CD4-positive, alpha-beta memory T cell (primary cell): ENCODE data around the gene EMILIN1. TPM values are rescaled to one million over a fixed set of nuclear protein-coding genes. Genes with fewer than 3 reads are reported as not detected.

Experiments
- CTCF ChIA-PET: fragments of 350-600 bp; sonication (Branson Sonifier 250); formaldehyde crosslinking; loops from one replicate; lab custom pipeline; 2021; ENCODE audit warnings: inconsistent platforms; ENCODE audit not compliant: partially characterized antibody; lab: Charles Lee
- POLR2A ChIA-PET: fragments of 350-600 bp; sonication (Branson Sonifier 250); formaldehyde crosslinking; loops from one replicate; lab custom pipeline; 2021; ENCODE audit not compliant: partially characterized antibody; lab: Charles Lee
- DNase-seq, 5 donors: peaks; one replicate each; pipeline versions ENCODE4 v3.0.0 to v3.0.0-alpha.2; 2020 to 2022; ENCODE audit warnings: mixed read lengths in 1 of 5
- H3K27ac ChIP-seq: one replicate; pipeline ENCODE4 v1.7.0; 2013; ENCODE audit warnings: low read depth, low read length
- H3K27me3 ChIP-seq: 2 replicates; pipeline ENCODE4 v1.7.0; 2013; ENCODE audit warnings: mild to moderate bottlenecking, low read length, moderate library complexity; ENCODE audit not compliant: insufficient read depth
- H3K36me3 ChIP-seq: 2 replicates; pipeline ENCODE4 v1.7.0; 2013; ENCODE audit warnings: mild to moderate bottlenecking, low read length, moderate library complexity; ENCODE audit not compliant: insufficient read depth
- H3K4me1 ChIP-seq: 2 replicates; pipeline ENCODE4 v1.7.0; 2013; ENCODE audit warnings: mild to moderate bottlenecking, low read length, moderate library complexity; ENCODE audit not compliant: insufficient read depth
- H3K4me3 ChIP-seq, 2 donors: one replicate each; pipeline ENCODE4 v1.7.0; 2013; ENCODE audit warnings: low read length in 2 of 2, mild to moderate bottlenecking in 1 of 2
- H3K9me3 ChIP-seq, 2 donors: one replicate each; pipeline ENCODE4 v1.7.0; 2013; ENCODE audit warnings: low read length in 2 of 2, control low read depth in 1 of 2; ENCODE audit not compliant: control insufficient read depth in 1 of 2
- H3K27ac Mint-ChIP-seq, 7 donors: one replicate each; pipeline ENCODE4 v1.8.0; 2020 to 2021; ENCODE audit warnings: mixed read lengths in 7 of 7, mild to moderate bottlenecking in 6 of 7, inconsistent platforms in 3 of 7, moderate library complexity in 3 of 7
- H3K27me3 Mint-ChIP-seq, 2 donors: one replicate each; pipeline ENCODE4 v1.8.0; 2020 to 2021; ENCODE audit warnings: mixed read lengths in 2 of 2
- H3K36me3 Mint-ChIP-seq, 2 donors: one replicate each; pipeline ENCODE4 v1.8.0; 2020 to 2021; ENCODE audit warnings: mixed read lengths in 2 of 2, inconsistent platforms in 1 of 2, mild to moderate bottlenecking in 1 of 2
- H3K4me1 Mint-ChIP-seq, 4 donors: one replicate each; pipeline ENCODE4 v1.8.0; 2020 to 2021; ENCODE audit warnings: mixed read lengths in 4 of 4, mild to moderate bottlenecking in 1 of 4
- H3K4me3 Mint-ChIP-seq, 8 donors: one replicate each; pipeline ENCODE4 v1.8.0; 2020 to 2021; ENCODE audit warnings: mixed read lengths in 8 of 8, mild to moderate bottlenecking in 7 of 8, moderate library complexity in 6 of 8, inconsistent platforms in 3 of 8
- H3K9me3 Mint-ChIP-seq, 8 donors: one replicate each; pipeline ENCODE4 v1.8.0; 2020 to 2021; ENCODE audit warnings: mixed read lengths in 8 of 8, mild to moderate bottlenecking in 5 of 8, inconsistent platforms in 3 of 8, moderate library complexity in 1 of 8
- intact Hi-C: fragments of 100-400 bp; cut with micrococcal nuclease; formaldehyde crosslinking; loops from one replicate; pipeline ENCODE4 v1.15.1; 2023
- polyA plus RNA-seq, 2 donors: library from polyadenylated mRNA; unstranded; fragments of 300-500 nt; fragmentation: Illumina TruSeq; gene quantifications; one replicate each; pipeline ENCODE4 v1.2.3, GENCODE V29; 2021
- total RNA-seq, 2 experiments: library from RNA; stranded (reverse); gene quantifications; one replicate each; pipeline ENCODE4 v1.2.3, GENCODE V29; 2021

EMILIN1 gene
- total and polyA plus RNA-seq, 4 experiments from 2014 or later = 0.33 to 0.81 (median 0.51) TPM

DNA sequence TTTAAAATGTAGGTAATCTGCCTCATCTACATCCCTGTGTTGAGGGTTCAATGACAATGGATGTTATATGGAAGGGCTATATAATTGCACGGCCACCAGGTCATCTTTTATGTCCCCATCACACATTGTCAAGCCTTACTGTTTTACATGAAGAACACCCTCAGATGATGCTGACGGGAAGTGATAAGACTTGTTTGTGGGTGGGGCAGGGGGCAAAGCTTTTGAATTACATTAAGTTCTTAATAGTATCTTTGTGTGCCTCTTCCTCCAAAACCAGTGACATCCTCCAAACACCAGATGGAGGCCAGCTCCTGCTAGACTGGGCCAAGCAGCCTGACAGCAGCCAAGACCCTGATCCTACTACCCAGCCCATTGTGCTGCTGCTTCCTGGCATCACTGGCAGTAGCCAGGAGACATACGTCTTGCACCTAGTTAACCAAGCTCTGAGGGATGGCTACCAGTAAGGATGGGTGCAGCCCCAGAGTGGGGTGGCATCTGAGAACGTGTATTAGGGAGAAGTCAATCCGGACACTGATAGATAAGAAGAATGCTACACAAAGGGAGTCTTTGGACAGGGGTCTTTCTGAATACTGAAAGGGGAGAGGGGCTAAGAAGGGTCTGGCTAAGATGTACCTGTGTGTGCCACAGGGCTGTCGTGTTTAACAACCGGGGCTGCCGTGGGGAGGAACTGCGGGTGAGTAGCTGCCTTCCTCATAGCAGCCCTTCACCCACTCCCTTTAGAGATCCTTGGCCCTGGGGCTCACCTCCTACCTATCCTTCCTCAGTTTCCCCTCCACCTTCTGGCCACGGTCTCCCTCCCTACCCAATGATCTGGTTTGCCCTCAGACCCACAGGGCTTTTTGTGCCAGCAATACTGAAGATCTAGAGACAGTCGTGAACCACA, 50.5 kb downstream of the EMILIN1 start:
- DNase-seq = no peak
- Histone ChIP-seq H3K27me3 (no peaks in the 10 kb centered on the region), H3K4me3 (no peak overlapping the region), H3K9me3 (no peaks in the 10 kb centered on the region), H3K27ac (no peak overlapping the region), H3K4me1 (peaks cover 23% of the 10 kb centered on the region), H3K36me3 (peaks cover 23% of the 10 kb centered on the region)
- ChIA-PET CTCF (no interaction called here), POLR2A (no interaction called here)
- H3K36me3 Mint-ChIP-seq = peaks cover 8 to 43% of the 10 kb centered on the region in 2 donors
- peaks cover 15 to 29% (median 23%) of the 10 kb centered on the region in 4 donors for H3K4me1 Mint-ChIP-seq
- intact Hi-C loops = no loop called here
- H3K27ac Mint-ChIP-seq = peak overlapping the region in 5 of 7 donors; percentile 41 to 81 (median 65)
- H3K27me3 Mint-ChIP-seq = no peaks in the 10 kb centered on the region
- peak overlapping the region in 1 of 8 donors; percentile 22 for H3K4me3 Mint-ChIP-seq
- H3K9me3 Mint-ChIP-seq = no peaks in the 10 kb centered on the region

- intact Hi-C loops = loop anchor here (10.0 kb wide), 1 partner anchor 644 kb away; the partner anchor contains the start of gene MRPL33
- H3K27ac ChIP-seq = no peak overlapping the region
Observed at GRCh38 chr2:27130396-27130795, 52.0 kb downstream of the EMILIN1 start.

GRCh38 chr2:27131429-27131828, 53.0 kb downstream of the EMILIN1 start:
- peaks cover 8 to 45% of the 10 kb centered on the region in 2 donors for H3K36me3 Mint-ChIP-seq
- ChIA-PET CTCF (no interaction called here), POLR2A (interaction anchor here (5.8 kb wide), 1 partner anchor 7 kb away, joined by 99 read pairs; the partner anchor contains the start of gene ABHD1)
- Histone ChIP-seq H3K27ac (no peak overlapping the region), H3K4me3 (no peak overlapping the region), H3K27me3 (no peaks in the 10 kb centered on the region), H3K9me3 (no peaks in the 10 kb centered on the region), H3K4me1 (peaks cover 26% of the 10 kb centered on the region), H3K36me3 (peaks cover 23% of the 10 kb centered on the region)
- peaks cover 0 to 1% (median 0%) of the 10 kb centered on the region in 8 donors for H3K9me3 Mint-ChIP-seq
- H3K27me3 Mint-ChIP-seq = no peaks in the 10 kb centered on the region
- no peak for DNase-seq
- peak overlapping the region in 4 of 7 donors; percentile 4 to 66 (median 58) for H3K27ac Mint-ChIP-seq
- H3K4me3 Mint-ChIP-seq = peak overlapping the region in 3 of 8 donors; percentile 28 to 61 (median 35)
- H3K4me1 Mint-ChIP-seq = peaks cover 14 to 38% (median 27%) of the 10 kb centered on the region in 4 donors
- intact Hi-C loops = loop anchor here (10.0 kb wide), 1 partner anchor 643 kb away; the partner anchor contains the start of gene MRPL33

More at GRCh38 chr2:27130396-27130795, 52.0 kb downstream of the EMILIN1 start:
- no peak overlapping the region for H3K4me3 Mint-ChIP-seq
- peaks cover 26% of the 10 kb centered on the region for H3K4me1 ChIP-seq
- H3K36me3 Mint-ChIP-seq = peaks cover 8 to 45% of the 10 kb centered on the region in 2 donors
- H3K27ac Mint-ChIP-seq = peak overlapping the region in 2 of 7 donors; percentile 41 to 64
- H3K27me3 Mint-ChIP-seq = no peaks in the 10 kb centered on the region
- no peaks in the 10 kb centered on the region for H3K9me3 ChIP-seq
- H3K9me3 Mint-ChIP-seq = peaks cover 0 to 1% (median 0%) of the 10 kb centered on the region in 8 donors
- H3K27me3 ChIP-seq = no peaks in the 10 kb centered on the region
- no peak overlapping the region for H3K4me3 ChIP-seq
- CTCF ChIA-PET = no interaction called here
- POLR2A ChIA-PET = no interaction called here
- peaks cover 14 to 38% (median 27%) of the 10 kb centered on the region in 4 donors for H3K4me1 Mint-ChIP-seq
- H3K36me3 ChIP-seq = peaks cover 23% of the 10 kb centered on the region
- DNase-seq = no peak

DNA sequence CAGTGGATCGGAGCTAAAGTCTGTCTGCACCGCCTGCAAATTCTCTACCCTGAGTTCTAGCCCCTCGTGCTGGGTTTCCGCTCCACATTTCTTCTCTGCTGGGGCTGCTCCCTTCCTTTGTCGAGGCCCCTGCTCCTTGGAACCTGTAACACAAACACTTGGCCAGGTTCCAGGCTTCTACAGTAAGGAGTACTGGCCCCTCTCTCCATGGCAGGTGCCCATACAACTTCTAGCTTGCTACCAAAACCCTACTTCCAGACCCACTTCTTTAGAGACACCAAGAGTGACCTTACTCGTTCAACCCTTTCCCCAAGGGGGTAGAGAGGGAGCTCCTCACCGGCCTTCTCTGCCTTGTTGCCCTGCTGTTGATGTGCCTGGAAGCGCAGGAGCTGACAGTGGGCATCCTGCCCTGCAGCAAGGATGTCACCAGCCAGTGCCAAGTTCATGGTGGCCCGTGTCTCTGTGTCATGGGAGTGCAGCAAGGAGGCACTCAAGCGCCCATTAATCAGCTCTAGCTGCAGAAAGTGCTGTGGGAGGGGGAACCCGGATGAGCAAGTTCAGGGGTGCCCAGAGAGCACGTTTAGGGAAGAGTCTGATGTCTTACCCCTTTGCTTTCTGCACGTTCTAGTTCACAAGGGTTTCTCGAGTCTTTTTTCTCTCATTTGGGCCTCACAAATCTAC, 54.9 kb downstream of the EMILIN1 start:
- H3K27me3 ChIP-seq = no peaks in the 10 kb centered on the region
- peaks cover 0 to 1% (median 0%) of the 10 kb centered on the region in 8 donors for H3K9me3 Mint-ChIP-seq
- peaks cover 14 to 38% (median 27%) of the 10 kb centered on the region in 4 donors for H3K4me1 Mint-ChIP-seq
- intact Hi-C loops = loop anchor here (10.0 kb wide), 1 partner anchor 641 kb away; the partner anchor contains the start of gene MRPL33
- H3K9me3 ChIP-seq = no peaks in the 10 kb centered on the region
- peak in 2 of 5 donors; percentile 12 to 13 for DNase-seq
- peaks cover 8 to 45% of the 10 kb centered on the region in 2 donors for H3K36me3 Mint-ChIP-seq
- H3K4me3 Mint-ChIP-seq = peak overlapping the region; percentile 92 to 99 (median 96)
- peak overlapping the region; percentile 92 for H3K27ac ChIP-seq
- peak overlapping the region; percentile 52 to 89 for H3K4me3 ChIP-seq
- CTCF ChIA-PET = interaction anchor here (1.1 to 3.5 kb wide), 3 partner anchors 10 to 58 kb away, joined by 3 to 26 read pairs (median 4); partner anchors contain the start of genes ABHD1 and KHK
- POLR2A ChIA-PET = interaction anchor here (0.5 to 5.8 kb wide), 13 partner anchors 9 to 237 kb away, joined by 3 to 99 read pairs (median 5); partner anchors contain the start of genes ABHD1, AGBL5, ATRAID and EIF2B4
- peaks cover 26% of the 10 kb centered on the region for H3K4me1 ChIP-seq
- H3K27me3 Mint-ChIP-seq = no peaks in the 10 kb centered on the region
- peaks cover 23% of the 10 kb centered on the region for H3K36me3 ChIP-seq
- peak overlapping the region; percentile 80 to 91 (median 90) for H3K27ac Mint-ChIP-seq

DNA sequence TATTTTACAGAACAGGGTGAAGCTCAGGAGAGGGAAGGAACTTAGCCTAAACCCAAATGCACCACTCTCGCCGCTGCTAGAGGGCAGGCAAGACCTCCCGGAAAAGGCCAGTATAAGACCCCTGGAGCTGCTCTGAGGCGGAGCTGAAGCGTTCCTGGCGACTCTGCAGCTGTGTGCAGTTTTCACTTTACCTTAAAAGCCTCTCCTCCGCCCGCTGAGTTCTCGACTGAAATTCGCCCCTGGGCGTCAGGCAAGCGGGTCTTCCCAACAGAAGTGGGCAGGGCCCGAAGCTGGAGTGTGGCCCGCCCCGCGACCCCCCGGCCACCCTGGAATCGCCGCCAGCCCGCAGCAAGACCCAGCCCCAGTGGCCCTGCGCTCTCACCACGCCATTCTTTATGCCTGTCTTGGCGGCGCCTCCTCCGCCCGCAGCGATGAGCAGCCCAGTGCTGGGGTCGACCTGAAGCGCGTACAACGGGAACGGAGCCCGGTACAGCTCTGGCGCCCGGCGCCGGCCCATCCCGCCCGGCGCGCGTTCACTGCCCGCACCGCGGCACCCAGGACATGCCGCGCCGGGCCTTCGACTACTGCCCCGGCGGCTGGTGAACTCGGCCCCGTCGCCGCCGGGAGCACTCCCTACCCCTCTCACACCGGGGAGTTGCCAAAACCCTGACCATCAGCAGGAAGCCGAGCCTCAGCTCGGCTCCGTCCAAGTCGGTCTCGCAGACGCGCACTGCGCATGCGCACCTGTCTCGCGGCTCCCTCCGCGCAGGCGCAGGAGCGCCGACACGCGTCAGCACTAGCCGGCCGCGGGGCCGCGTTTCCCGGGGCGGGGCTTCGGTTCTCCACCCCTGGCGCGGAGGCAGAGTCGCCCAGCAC, 55.7 kb downstream of the EMILIN1 start, which contains the start of gene PREB:
Gene PREB, minus strand, starts transcription at position 732 of the 876 bp plus-strand sequence. Its CDS starts 215 bp downstream, at position 517.
- intact Hi-C loops = loop anchor here (1.0 to 10.0 kb wide), 6 partner anchors 11 to 641 kb away; partner anchors contain the start of genes ABHD1, ATRAID, EIF2B4 and KHK
- H3K36me3 Mint-ChIP-seq = peaks cover 8 to 40% of the 10 kb centered on the region in 2 donors
- DNase-seq = peak; percentile 94 to 98 (median 98)
- no peaks in the 10 kb centered on the region for H3K9me3 ChIP-seq
- peak within 1 kb of the TSS; percentile 80 to 99 (median 98) for H3K27ac Mint-ChIP-seq
- H3K4me3 Mint-ChIP-seq = peak within 1 kb of the TSS; percentile 92 to 99 (median 96)
- H3K4me1 ChIP-seq = peaks cover 26% of the 10 kb centered on the region
- peaks cover 12 to 36% (median 26%) of the 10 kb centered on the region in 4 donors for H3K4me1 Mint-ChIP-seq
- CTCF ChIA-PET = interaction anchor here (0.8 to 3.5 kb wide), 4 partner anchors 10 to 235 kb away, joined by 3 to 26 read pairs (median 4); partner anchors contain the start of genes ABHD1 and KHK
- peaks cover 0 to 1% (median 0%) of the 10 kb centered on the region in 8 donors for H3K9me3 Mint-ChIP-seq
- no peaks in the 10 kb centered on the region for H3K27me3 Mint-ChIP-seq
- no peaks in the 10 kb centered on the region for H3K27me3 ChIP-seq
- peak within 1 kb of the TSS; percentile 92 for H3K27ac ChIP-seq
- POLR2A ChIA-PET = interaction anchor here (0.8 to 5.8 kb wide), 17 partner anchors 10 to 276 kb away, joined by 3 to 99 read pairs (median 4); partner anchors contain the start of genes ABHD1, AGBL5, ATRAID and EIF2B4
- H3K4me3 ChIP-seq = peak within 1 kb of the TSS; percentile 52 to 89
- peaks cover 23% of the 10 kb centered on the region for H3K36me3 ChIP-seq
